Stimulated activated CD8-positive, alpha-beta memory T cell treated with anti-CD3 and anti-CD28 coated beads, Interleukin-12 subunit alpha, Interleukin-12 subunit beta, amount 100 ng/mL, for 1 hour (primary cell): ENCODE measurements around the gene ANKRD31.
"Not testable (repeated sequence)": the region's sequence is repeated elsewhere in the genome, so short reads cannot be mapped to it uniquely, and the experiment has no call there.

Experiments used
- DNase-seq: peaks from one replicate; pipeline ENCODE4 v3.0.0-alpha.2; 2020; ENCODE audit warnings: low read depth

The ANKRD31 gene

DNA sequence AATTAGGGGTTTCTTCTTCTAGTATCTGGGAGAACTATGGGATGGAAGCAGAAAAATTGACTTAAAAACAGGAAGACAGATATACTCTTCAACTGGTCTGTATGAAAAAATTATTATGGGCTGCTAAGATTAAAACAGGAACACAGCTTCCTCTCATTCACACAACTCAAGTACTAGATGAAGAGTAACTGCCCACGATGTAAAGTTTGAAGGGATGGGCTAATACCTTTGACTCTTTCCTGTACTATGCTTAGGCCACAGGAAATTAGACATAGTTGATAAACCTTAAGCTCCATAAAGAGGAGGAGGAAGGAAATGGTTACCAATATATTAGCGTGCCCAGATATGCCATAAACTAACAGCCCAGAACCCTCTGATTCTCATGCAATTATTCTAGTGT, 88.6 kb downstream of the ANKRD31 start:
- no peak for DNase-seq

DNA sequence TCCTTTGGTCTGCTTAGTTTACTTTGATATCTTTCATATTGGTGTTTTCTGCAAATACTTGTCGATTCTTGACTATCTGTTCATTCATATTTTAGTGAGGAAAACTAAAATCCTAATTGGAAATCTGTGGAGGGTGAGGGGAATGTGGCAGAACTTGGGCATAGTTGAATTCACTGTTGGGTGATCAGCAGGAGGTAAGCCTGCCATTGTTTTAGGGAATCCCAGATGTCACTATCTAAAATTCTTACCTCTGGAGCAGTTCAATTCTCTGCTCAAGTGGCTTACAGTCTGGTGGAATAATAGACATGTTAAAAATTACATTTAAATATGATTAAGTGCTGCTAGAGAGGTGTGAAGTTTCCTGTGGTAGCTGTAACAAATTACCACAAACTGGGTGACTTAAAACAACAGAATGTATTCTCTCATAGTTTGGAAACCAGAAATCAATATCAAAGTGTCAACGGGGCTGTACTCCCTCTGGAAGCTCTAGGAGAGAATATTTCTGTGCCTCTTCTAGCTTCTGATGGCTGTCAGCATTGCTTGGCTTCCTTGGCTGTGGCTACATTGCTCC, 94.0 kb downstream of the ANKRD31 start:
- no peak for DNase-seq

DNA sequence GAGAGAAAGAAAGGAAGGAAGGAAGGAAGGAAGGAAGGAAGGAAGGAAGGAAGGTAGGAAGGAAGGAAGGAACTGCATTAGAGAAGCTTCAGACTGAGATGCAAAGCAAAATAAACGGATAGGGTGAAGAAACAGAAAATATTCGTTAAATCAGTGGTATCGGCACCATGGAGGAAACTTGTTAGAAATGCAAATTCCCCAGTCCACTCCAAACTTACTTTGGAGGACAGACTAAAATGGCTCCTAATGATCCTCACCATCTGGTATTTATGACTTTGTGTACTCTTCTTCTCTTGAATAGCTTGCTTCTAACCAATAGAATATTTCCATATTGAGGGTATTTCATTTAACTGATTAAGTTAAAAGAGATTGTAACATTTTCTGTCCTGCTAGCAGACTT, 96.4 kb downstream of the ANKRD31 start:
- DNase-seq = no peak

DNA sequence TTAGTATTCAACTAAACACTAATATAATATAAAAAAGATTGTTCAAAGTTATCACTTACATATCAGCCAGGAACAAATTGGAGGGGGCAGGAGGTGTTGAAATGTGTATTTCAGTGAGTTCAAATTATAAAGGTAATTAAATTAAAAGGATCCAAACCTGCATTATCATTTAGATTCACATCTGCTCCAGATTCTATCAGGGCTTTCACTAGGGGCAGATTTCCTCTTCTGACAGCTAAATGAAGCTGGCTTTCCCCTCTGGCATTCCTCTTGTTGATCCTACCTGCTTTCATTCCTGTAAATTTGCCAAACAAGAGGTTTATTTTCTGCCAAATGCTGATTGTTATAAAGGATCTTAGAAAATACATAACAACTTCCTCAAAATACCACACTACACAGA, 98.0 kb downstream of the ANKRD31 start:
- no peak for DNase-seq

DNA sequence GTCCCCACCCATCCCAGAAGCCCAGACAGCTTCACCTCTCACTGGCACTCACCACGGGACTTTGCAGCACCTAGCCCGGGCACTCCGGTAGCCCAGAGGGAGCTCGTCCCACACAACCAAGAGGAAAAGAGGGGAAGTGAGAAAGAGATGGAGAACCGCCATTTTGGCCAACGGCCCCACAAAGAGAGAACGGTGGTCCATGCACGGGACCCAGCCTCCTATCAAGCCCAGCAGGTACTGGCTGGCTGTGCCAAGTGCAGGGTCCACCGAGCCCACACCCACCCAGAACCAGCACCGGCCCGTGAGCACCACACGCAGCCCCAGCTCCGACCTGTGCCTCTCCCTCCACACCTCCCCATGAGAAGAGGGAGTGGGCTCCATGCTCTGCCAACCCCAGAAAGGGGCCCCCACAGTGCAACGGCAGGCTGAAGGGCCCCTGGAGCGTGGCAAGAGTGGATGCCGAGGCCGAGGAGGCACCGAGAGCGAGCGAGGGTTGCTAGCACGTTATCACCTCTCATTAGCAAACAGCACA, 105.8 kb downstream of the ANKRD31 start:
- DNase-seq = no peak

DNA sequence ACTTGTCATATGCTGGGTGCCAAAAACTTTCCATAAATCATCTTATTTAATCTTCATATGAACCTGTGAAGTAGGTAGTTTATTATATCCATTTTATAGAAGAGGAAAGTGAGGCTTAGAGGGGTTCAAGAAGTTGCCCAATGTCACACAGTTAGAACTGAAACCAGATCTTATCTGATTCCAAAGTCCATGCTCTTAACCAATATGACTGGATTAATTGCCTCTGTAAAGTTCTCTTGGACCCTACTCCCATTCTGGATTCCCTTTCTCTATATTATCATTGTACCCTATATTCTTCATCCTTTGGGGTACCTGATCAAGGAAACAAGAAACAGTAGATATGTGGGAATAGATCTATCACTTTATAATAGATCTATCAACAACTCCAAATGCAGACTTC, 119.8 kb downstream of the ANKRD31 start:
- no peak for DNase-seq

DNA sequence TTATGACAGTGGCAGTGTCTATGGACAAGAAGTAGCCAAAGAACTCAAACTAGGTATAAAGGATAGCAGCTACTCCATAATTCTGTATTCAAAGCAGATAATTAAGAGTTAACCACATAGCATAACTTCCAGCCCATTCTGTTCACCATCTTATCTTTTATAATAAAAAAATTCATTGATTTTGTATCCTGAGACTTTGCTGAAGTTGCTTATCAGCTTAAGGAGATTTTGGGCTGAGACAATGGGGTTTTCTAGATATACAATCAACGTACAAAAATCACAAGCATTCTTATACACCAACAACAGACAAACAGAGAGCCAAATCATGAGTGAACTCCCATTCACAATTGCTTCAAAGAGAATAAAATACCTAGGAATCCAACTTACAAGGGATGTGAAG, 122.4 kb downstream of the ANKRD31 start:
- not testable (repeated sequence) for DNase-seq

DNA sequence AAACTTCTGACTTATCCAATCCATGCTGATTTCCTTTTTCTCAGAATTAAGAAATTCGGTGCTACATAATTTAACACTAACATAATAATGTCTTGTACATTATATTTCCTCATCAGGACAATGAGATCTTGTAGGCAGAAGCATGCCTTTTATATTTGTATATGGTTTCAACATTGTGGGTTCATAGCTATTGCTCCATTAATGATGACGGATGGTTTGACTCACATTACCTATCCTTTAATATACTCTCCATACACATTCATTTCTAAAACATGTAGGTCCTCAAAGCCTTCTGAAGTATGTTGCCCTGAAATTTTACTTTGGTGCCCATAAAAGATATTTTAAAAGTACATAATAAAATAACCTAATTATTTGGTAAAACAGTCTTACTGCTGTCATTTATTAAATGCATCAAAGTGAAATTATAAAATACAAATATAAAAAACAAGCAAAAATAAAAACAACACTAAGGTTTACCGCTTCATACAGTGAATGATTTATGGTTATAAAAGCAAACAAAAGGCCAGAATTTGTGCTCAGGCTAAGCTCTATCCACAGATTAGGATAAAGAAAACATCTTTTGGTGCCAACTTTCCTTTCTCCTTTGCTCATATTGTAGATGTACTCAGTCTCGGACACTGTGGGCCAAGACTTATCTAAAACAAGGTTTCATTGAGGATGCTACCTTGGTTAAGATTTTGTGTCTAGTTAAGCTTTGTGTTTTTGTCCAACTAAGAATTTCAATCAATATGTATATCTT, 123.1 kb downstream of the ANKRD31 start:
- no peak for DNase-seq

DNA sequence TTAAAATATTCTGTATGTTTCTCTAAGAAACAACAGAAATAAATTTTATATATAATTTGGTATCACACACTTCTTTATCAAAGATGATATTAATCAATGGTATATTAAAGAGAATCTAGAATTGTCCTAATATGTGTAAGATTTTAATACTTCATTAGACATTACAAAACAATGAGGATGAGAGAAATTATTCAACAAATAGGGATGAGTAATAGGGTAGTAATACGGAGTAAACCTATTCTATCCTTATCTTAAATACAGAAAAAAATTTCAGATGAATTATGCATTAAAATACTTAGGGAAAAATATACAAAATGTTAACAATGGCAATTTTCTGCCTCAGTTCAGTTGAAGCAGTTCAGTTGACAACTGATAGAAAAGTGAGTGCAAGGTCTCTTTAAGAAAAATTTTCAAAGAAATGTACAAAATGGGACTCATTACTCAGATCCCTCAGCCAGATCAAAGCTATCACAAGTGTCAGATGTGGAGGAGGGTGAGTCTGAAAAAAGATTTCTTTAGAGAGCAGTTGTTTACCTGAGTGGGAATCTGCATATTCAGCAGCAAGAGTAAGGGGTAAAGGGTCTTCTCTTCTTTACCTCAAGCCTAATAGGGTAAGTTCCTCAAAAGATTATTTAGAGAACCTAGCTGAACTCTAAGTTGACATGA, 127.6 kb downstream of the ANKRD31 start:
- no peak for DNase-seq

DNA sequence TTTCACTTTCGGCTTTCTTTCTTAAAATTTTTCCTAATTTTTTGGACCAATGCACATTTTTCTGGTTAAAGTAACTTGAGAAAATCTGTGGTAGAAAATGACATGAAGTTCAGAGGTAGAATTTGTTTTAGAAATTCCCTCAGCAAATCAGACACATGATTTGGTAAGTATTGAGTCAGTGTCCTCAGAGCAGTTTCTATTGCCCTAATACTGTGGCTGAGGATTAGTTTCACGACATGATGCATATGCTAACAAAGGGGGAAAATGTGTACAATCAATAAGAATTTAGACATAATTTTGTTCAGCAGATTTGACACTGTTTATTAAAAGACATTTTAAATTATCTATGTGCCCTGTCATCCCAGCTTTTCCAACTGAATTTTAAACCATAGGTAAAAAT, 128.2 kb downstream of the ANKRD31 start:
- no peak for DNase-seq

DNA sequence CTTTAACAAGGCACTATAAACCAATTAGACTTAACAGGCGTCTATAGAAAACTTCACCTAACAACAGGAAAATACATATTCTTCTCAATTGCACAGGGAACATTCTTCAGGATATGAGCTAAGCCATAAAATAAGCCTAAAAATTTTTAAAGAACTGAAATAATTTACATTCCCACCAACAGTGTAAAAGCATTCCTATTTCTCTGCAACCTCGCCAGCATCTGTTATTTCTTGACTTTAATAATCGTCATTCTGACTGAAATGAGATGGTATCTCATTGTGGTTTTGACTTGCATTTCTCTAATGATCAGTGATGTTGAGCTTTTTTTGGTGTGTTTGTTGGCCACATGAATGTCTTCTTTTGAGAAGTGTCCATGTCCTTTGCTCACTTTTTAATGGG, 140.7 kb downstream of the ANKRD31 start:
- not testable (repeated sequence) for DNase-seq

DNA sequence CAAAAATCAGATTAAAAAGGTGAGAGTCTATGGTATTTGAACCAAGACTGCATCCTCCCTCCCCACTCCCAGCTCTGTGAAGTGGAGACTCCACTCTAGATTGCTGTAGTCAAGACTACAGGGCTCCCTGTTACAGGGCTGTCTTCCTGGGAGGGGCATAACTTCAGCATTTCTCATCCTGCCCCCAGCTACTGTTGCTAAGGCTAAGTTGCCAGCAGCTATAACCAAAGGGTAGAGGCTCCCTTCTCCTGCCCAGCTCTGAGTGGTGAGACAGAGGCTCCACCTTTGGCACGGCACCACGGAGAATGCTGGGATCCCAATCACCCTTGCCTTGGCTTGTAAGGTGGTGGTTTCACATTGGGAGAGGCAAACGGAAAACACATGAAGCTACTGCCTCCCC, 145.1 kb downstream of the ANKRD31 start:
- DNase-seq = no peak

DNA sequence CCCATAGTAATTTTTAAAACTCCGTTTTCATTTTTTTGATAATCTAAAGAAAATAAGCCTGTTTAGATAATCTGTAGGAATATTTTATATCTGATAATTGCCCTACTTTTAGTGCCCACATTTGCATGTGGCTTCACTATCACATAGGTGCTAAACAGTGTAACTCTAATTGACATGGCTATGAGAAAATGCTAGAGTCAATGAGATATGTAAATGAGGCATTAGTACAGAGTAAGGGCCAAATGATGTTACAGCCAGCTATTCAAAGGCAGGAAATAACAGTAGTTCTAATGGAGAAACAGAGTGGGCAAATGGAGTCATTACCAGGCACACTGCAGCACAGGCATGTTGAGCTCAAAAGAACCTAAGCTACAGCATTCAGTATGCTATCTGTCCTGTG, 147.0 kb downstream of the ANKRD31 start:
- DNase-seq = no peak

DNA sequence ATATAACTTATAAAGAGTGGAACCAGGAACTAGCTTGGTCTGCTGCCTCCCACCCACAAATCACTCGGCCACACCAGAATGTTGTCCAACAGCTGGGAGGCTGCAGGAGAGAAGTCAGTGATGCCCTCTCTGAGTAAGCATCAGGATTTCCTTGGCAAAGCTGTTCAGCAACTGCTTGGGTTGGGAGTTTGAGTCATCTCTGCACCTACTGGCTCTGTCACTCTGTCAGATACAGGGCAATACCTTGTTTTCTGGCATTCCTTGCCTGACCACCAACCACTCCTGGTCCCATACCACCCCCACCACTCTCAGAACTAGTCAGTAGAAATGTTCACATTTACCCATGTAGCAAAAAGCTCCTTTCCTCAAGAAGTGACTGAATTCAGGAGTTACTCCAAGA, 147.5 kb downstream of the ANKRD31 start:
- DNase-seq = no peak

DNA sequence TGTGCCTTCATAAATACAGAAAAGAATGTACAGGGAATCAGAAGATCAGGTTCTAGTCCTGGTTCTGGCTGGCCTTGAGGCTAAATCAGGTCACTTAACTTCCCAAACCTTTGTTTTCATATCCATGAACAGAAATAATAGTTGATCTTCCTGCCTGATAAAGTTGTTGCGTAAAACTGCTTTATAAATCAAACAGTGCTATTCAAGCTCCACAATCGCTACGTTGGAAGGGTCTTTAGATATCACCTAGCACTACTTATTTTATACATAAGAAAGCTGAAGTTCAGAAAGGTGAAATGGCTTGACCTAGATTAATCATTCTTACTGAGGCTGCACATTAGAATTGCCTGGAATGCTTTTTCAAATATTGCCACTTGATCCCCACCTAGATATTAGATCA, 148.0 kb downstream of the ANKRD31 start:
- no peak for DNase-seq

DNA sequence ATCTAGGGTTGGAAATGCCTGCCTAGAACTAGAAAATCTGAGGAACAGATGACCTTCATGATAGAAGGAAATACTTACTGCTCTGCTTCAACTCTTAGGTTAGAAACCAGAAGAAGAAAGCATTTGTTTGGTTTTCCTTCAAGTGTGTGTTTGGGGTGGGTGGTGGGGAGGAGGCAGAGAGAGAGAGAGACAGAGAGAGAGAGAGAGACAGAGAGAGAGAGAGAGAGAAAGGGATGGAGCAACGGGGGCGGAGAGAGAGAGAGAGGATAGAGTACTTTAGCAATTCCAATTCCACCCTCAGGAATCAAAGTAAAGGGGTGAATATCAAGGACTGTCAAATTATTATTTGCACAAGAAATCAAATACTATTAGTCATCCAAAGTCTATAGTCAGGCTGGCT, 155.2 kb downstream of the ANKRD31 start:
- no peak for DNase-seq

DNA sequence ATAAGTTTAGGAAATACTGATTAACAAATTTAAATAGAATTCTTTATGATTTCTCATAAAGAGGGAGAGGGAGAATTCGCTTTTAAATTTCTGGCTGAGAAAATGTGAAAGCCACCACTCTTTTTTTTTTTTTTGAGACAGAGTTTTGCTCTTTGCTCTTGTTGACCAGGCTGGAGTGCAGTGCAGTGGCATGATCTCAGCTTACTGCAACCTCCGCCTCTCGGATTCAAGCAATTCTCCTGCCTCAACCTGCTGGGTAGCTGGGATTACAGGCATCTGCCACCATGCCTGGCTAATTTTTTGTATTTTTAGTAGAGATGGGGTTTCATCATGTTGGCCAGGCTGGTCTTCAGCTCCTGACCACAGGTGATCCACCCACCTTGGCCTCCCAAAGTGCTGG, 157.3 kb downstream of the ANKRD31 start:
- not testable (repeated sequence) for DNase-seq

DNA sequence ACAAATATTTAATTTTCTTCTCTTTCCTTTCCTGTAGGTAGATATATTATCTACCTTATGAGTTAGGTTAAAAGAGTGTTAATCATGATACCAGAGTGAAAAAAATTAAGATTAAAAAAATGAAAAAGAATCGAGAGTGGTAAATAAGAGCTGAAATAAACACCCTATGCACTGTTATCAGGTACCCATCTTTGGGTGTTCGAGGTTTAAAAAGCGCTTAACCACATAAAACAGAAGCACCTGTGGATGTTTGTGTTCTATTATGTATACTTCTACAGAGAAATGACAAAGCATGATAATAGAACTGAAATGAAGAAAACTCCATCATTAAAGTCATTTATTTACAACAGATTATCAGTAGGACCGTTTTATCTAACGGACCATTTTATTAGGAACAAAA, 158.7 kb downstream of the ANKRD31 start:
- no peak for DNase-seq

DNA sequence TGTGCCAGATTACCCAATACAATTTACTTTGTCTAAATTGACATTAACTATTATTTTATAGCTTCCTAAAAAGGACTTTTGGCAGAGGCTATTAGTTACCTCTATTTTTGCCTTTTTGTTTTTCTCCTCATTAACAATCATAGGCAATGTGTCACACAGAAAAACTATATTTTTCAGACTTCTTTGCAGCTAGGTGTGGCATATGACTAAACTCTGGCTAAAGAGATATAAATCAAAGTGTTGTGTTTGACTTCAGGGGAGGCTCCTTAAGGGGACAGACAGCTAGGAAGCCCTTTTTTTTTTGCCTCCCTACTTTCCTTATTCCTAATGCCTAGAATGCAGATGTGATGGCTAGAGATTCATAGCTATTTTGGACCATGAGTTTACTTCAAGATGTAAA, 164.6 kb downstream of the ANKRD31 start:
- no peak for DNase-seq

DNA sequence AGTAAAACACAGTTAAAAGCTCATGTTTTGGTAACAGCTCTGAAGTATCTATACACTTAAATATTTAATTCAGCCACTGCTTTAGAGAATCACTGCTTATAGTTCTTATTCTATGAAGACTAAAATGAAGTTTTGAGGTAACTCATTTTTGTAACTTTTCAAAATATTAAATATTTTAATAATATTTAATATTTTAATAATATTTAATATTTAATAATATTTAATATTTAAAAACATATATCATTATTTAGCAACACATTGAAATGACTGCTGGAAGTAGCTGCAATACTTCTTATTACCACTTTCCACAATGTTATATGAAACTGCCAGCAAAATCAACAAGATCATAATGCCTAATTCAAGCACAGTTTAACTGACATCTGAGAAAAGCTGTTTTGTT, 165.6 kb downstream of the ANKRD31 start:
- no peak for DNase-seq

DNA sequence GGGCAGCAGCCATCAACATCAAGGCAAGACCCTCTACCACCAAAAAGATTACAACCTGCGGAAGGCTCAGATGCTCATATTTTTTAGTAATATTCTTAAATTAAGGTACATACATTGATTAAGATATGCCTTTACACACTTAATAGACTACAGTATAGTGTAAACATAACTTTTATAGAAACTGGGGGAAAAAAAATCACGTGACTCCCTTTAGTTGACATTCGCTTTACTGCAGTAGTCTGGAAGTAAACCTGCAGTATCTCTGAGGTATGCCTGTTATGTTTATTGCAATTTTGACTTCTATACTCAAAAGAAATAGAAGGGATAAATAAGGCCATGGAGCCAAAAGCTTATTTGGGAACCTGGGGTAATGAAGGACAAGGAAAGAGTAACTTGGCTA, 169.2 kb downstream of the ANKRD31 start:
- no peak for DNase-seq

DNA sequence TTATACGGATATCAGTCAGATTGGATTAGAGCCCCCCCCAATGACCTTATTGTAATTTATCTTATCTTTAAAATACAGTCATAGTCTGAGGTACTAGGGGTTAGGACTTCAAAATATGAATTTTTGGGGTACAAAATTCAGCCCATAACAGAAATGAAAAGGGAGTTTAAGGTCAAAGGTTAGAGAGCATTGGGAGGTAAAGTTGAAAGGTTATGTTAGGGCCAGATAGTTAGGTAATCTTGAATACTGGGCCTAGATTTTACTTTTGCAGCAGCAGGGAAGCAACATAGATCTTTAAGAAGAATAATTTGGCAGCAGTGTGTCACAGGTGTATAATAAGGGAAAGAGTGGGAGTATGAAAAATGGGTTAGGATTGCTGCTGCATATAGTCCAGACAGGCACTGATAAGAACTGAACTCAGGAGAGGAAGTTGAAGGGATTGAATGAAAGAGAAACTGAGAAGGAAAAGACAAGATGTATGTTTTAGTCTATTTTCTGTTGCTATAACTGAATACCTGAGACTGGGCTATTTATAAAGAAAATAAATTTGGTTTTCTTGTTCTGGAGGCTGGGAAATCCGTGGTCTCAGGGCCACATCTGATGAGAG, 173.7 kb downstream of the ANKRD31 start:
- no peak for DNase-seq
